Measurements from ENCODE around the gene BACE1-AS. TPM values are rescaled to one million over a fixed set of nuclear protein-coding genes. Genes with fewer than 3 reads are reported as not detected.

BACE1-AS gene
- total and polyA plus RNA-seq, 2 of the 8 experiments (the other 6 are each of a cell fraction or from before 2014, with no cell fraction given), result 14.9 to 17.4 TPM

GRCh38 chr11:117269856-117270255 lies 21.3 kb upstream of the BACE1-AS start (continued):
- no peak for TF ChIP-seq E2F6 (IDR thresholded peaks at IDR 0.05)
